Erythroblast (primary cell): Measurements from ENCODE around the gene KAT8.
A peak's percentile ranks its signal among the peaks of the same experiment; 100 is the strongest.
"Not testable (repeated sequence)": the region's sequence is repeated elsewhere in the genome, so short reads cannot be mapped to it uniquely, and the experiment has no call there.

Experiments used
- DNase-seq, 2 experiments: peaks; one replicate each; lab custom pipeline; 2025; lab: John Stamatoyannopoulos, UW
- GATA1 ChIP-seq: IDR thresholded peaks from 2 replicates; pipeline ENCODE4 v1.6.1; 2011; ENCODE audit warnings: low read depth, mild to moderate bottlenecking, control low read depth, low read length, moderate library complexity
- POLR2A ChIP-seq: IDR thresholded peaks from 2 replicates; pipeline ENCODE4 v1.6.1; 2011; ENCODE audit warnings: mild to moderate bottlenecking, low read length

KAT8 gene

GRCh38 chr16:31149894-31150890 lies 32.7 kb downstream of the KAT8 start, which contains the start of gene PRSS36:
Gene PRSS36 (minus strand): TSS chr16:31150066. CDS start chr16:31150035, 31 bp downstream.
- TF ChIP-seq GATA1 (no peak), POLR2A (no peak)
- no peak for DNase-seq

DNA sequence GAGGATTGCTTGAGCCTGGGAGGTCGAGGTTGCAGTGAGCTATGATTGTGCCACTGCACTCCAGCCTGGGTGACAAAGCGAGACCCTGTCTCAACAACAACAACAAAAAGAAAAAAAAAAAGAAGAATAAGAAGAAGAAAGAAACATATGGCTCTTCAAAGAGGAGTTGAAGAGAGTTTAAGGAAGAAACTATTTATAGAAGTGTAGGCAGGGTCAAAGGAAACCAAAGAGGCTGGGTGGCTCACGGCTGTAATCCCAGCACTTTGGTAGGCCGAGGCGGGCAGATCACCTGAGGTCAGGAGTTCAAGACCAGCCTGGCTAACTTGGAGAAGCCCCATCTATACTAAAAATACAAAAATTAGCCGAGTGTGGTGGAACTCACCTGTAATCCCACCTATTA lies 33.5 kb downstream of the KAT8 start:
- not testable (repeated sequence) for DNase-seq

GRCh38 chr16:31157136-31157535 lies 39.7 kb downstream of the KAT8 start:
- no peak for DNase-seq
- TF ChIP-seq POLR2A (no peak), GATA1 (no peak)

DNA sequence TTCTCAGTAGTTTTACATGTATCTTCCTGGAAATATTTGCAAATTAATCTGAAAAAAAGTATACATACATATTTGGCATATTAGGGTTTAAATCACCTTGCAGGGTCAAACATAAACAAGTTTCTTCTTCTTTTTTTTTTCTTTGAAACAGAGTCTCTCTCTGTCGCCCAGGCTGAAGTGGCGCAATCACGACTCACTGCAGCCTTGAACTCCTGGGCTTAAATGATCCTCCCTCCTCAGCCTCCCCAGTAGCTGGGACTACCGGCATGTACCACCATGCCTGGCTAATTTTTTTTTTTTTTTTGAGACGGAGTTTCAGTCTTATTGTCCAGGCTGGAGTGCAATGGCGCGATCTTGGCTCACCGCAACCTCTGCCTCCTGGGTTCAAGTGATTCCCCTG lies 49.9 kb downstream of the KAT8 start:
- DNase-seq: no peak
- no peak for TF ChIP-seq POLR2A
- TF ChIP-seq GATA1: no peak

DNA sequence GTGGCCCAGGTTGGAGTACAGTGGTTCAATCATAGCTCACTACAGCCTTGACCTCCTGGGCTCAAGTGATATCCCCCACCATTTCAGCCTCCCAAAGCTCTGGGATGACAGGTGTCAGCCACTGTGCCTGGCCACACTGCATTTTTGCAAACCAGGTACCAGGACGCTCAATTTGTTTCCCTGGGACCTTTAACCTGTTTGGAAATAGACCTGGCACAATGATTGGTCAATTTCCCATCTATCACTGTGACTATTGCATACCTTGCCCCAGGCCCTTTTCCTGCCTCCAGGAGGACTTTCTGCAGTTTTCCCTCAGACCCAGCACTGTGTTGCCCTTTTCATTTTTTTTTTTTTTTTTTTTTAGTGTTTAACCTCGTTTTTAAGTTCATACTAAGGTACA lies 51.4 kb downstream of the KAT8 start:
- TF ChIP-seq POLR2A (no peak), GATA1 (no peak)
- DNase-seq: no peak

DNA sequence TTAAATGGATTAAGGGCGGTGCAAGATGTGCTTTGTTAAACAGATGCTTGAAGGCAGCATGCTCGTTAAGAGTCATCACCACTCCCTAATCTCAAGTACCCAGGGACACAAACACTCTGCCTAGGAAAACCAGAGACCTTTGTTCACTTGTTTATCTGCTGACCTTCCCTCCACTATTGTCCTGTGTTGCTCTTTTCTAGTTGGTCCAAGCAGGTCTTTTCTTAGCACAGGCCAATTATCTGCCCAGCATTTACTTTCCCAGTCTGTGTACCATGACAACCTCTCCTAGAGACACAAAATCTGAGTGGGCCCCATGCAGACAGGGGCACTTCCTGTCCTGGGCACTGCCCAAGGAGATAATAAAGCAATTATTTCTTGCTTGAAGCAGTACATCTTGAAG lies 52.6 kb downstream of the KAT8 start:
- not testable (repeated sequence) for DNase-seq

- no peak for DNase-seq
Observed at GRCh38 chr16:31177136-31177535, 59.7 kb downstream of the KAT8 start.

GRCh38 chr16:31179219-31179746 lies 61.8 kb downstream of the KAT8 start:
- TF ChIP-seq GATA1 (no peak), POLR2A (no peak)
- DNase-seq: no peak

More at GRCh38 chr16:31177136-31177535, 59.7 kb downstream of the KAT8 start:
- TF ChIP-seq POLR2A (no peak), GATA1 (no peak)

DNA sequence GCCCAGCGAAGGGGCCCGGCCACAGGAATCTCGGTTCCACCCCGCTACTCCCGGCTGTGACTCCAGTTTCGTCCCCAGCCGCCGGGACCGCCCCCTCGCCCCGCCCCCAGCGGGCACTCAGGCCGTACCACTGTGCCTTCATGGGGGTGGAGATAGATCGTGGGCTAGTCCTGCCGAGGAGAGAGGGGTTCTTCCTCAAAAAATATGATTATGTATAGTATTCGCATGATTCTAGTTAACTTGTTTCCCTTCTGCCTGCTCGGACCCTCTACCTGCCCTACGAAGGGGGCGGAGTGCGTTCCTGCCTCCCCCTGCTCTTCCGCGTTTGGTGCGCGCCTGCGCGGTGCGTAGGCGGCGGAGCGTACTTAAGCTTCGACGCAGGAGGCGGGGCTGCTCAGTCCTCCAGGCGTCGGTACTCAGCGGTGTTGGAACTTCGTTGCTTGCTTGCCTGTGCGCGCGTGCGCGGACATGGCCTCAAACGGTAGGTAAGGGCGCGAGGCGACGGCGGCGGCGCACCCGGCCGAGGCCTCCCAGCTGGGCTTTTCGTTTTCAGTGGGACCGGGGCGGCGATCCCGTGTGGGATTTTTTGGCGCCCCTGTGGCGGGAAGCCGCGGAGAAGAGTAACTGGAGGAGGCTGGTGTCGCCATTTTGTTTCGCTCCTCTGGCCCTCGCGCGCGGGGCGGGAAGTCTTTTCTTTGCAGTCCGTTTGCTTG lies 62.4 kb downstream of the KAT8 start, which contains the start of gene FUS:
Gene FUS (plus strand): TSS at position 393 of the 713 bp plus-strand sequence. CDS start 76 bp downstream, at position 469.
- DNase-seq: peak; percentile 94 to 98
- TF ChIP-seq GATA1 (no peak), POLR2A (peak; percentile 100)
